Hematopoietic multipotent progenitor cell treated with erythropoietin and hydrocortisone succinate and interleukin-3 and kit ligand, for 8 days (in vitro differentiated cells): ENCODE measurements around the gene FOXQ1.

Experiments
- DNase-seq: peaks from one replicate; pipeline ENCODE4 v3.0.0-alpha.2; 2015

FOXQ1 gene

GRCh38 chr6:1311400-1312202 lies at the start of gene FOXQ1:
TSS of gene FOXQ1 (plus strand) at chr6:1312098. CDS start at chr6:1312705, 607 bp downstream.
- DNase-seq: no peak

- DNase-seq: no peak
Measured at GRCh38 chr6:1262704-1263038, 49.2 kb upstream of the FOXQ1 start.

GRCh38 chr6:1263039-1263849 lies 48.7 kb upstream of the FOXQ1 start:
- no peak for DNase-seq

GRCh38 chr6:1263850-1264377 lies 48.0 kb upstream of the FOXQ1 start:
- no peak for DNase-seq

GRCh38 chr6:1264619-1265445 lies 47.1 kb upstream of the FOXQ1 start:
- no peak for DNase-seq

- no peak for DNase-seq
Measured at GRCh38 chr6:1266686-1267056, 45.2 kb upstream of the FOXQ1 start.

- no peak for DNase-seq
Measured at GRCh38 chr6:1267057-1267732, 44.7 kb upstream of the FOXQ1 start.

- no peak for DNase-seq
Measured at GRCh38 chr6:1267790-1268762, 43.8 kb upstream of the FOXQ1 start.

- no peak for DNase-seq
Measured at GRCh38 chr6:1271071-1271763, 40.7 kb upstream of the FOXQ1 start.

- DNase-seq: no peak
Measured at GRCh38 chr6:1278061-1278720, 33.7 kb upstream of the FOXQ1 start.

- no peak for DNase-seq
Measured at GRCh38 chr6:1279065-1279464, 32.8 kb upstream of the FOXQ1 start.

- no peak for DNase-seq
Measured at GRCh38 chr6:1280666-1281300, 31.1 kb upstream of the FOXQ1 start.

GRCh38 chr6:1281746-1282145 lies 30.2 kb upstream of the FOXQ1 start:
- DNase-seq: no peak

GRCh38 chr6:1283501-1283900 lies 28.4 kb upstream of the FOXQ1 start:
- no peak for DNase-seq

GRCh38 chr6:1285556-1285955 lies 26.3 kb upstream of the FOXQ1 start:
- DNase-seq: no peak

- DNase-seq: no peak
Measured at GRCh38 chr6:1285956-1286355, 25.9 kb upstream of the FOXQ1 start.

GRCh38 chr6:1287103-1287591 lies 24.8 kb upstream of the FOXQ1 start:
- no peak for DNase-seq

- DNase-seq: no peak
Measured at GRCh38 chr6:1290086-1290485, 21.8 kb upstream of the FOXQ1 start.

GRCh38 chr6:1290805-1291204 lies 21.1 kb upstream of the FOXQ1 start:
- no peak for DNase-seq
